ENCODE data around the gene KDM6A.
"Not testable (repeated sequence)": the region's sequence is repeated elsewhere in the genome, so short reads cannot be mapped to it uniquely, and the experiment has no call there.

Gene KDM6A

GRCh38 chrX:44890247-44890646 lies 17.3 kb downstream of the KDM6A start:
- no peak for DNase-seq

GRCh38 chrX:44890687-44891086 lies 17.7 kb downstream of the KDM6A start:
- DNase-seq, result not testable (repeated sequence)

GRCh38 chrX:44891642-44892041 lies 18.7 kb downstream of the KDM6A start:
- DNase-seq, result no peak

- no peak for DNase-seq
Observed at GRCh38 chrX:44896876-44897186, 23.8 kb downstream of the KDM6A start.

- no peak for DNase-seq
Observed at GRCh38 chrX:44897539-44897938, 24.6 kb downstream of the KDM6A start.

GRCh38 chrX:44898411-44899221 lies 25.6 kb downstream of the KDM6A start:
- no peak for DNase-seq

- DNase-seq, result no peak
Observed at GRCh38 chrX:44899946-44900345, 27.0 kb downstream of the KDM6A start.

GRCh38 chrX:44903107-44903506 lies 30.1 kb downstream of the KDM6A start:
- no peak for DNase-seq

- no peak for DNase-seq
Observed at GRCh38 chrX:44903830-44904530, 31.0 kb downstream of the KDM6A start.

GRCh38 chrX:44904542-44905115 lies 31.6 kb downstream of the KDM6A start:
- DNase-seq, result no peak

- DNase-seq, result no peak
Observed at GRCh38 chrX:44906041-44906440, 33.1 kb downstream of the KDM6A start.

GRCh38 chrX:44906542-44906941 lies 33.6 kb downstream of the KDM6A start:
- DNase-seq, result no peak

- DNase-seq, result no peak
Observed at GRCh38 chrX:44908153-44908552, 35.2 kb downstream of the KDM6A start.

GRCh38 chrX:44908827-44909226 lies 35.8 kb downstream of the KDM6A start:
- DNase-seq, result no peak

- not testable (repeated sequence) for DNase-seq
Observed at GRCh38 chrX:44910508-44910907, 37.5 kb downstream of the KDM6A start.

- not testable (repeated sequence) for DNase-seq
Observed at GRCh38 chrX:44911074-44911600, 38.1 kb downstream of the KDM6A start.

GRCh38 chrX:44913656-44914531 lies 40.9 kb downstream of the KDM6A start:
- no peak for DNase-seq

GRCh38 chrX:44914532-44915198 lies 41.7 kb downstream of the KDM6A start:
- DNase-seq, result no peak

- DNase-seq, result no peak
Observed at GRCh38 chrX:44915361-44915868, 42.4 kb downstream of the KDM6A start.

GRCh38 chrX:44918722-44919121 lies 45.7 kb downstream of the KDM6A start:
- no peak for DNase-seq

- no peak for DNase-seq
Observed at GRCh38 chrX:44922980-44923379, 50.0 kb downstream of the KDM6A start.

GRCh38 chrX:44927398-44927797 lies 54.4 kb downstream of the KDM6A start:
- DNase-seq, result no peak

Measured in activated effector memory CD4-positive, alpha-beta T cell treated with Interleukin-2 at 50 U/mL for 16 hours (primary cell).